Measurements from ENCODE around the gene PLAC8.
"Not testable (repeated sequence)": the region's sequence is repeated elsewhere in the genome, so short reads cannot be mapped to it uniquely, and the experiment has no call there.

Gene PLAC8

DNA sequence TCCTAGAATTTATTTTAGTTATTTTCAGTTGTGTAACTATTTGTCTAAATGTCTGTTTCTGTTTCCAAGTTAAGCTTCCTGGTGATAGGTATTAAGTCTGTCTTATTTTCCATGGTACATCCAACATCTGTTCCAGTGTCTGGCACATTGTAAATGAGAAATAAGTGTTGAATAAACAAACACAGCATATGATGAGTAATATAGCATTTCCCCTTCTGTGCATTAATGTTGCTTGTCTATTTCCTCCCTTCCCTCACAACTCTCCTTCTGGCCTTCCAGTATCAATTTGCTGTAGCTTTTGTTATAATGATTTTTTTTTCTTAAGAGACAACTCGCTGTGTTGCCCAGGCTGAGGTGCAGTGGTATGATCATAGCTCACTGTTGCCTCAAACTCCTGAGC, 43.4 kb downstream of the PLAC8 start:
- FAIRE-seq (no peak), DNase-seq (ENCODE audit: insufficient read length, low spot score) (no peak)

DNA sequence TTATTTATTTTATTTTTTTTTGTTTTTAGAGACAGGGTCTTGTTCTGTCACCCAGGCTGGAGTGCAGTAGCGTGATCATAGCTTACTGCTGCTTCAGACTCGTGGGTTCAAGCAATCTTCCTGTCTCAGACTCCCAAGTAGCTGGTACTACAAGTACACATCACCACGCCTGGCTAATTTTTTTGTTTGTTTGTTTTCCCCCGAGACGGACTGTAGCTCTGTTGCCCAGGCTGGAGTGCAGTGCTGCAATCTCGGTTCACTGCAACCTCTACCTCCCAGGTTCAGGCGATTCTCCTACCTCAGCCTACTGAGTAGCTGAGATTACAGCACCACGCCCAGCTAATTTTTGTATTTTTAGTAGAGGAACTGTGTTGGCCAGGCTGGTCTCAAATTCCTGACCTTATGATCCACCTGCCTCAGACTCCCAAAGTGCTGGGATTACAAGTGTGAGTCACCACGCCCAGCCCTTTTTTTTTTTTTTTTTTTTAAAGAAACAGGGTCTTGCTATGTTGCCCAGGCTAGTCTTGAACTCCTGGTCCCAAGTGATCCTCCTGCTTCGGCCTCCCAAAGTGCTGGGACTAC, 47.4 kb downstream of the PLAC8 start:
- FAIRE-seq, result no peak
- no peak for DNase-seq (ENCODE audit: insufficient read length, low spot score)
- TF ChIP-seq POLR2A (IDR thresholded peaks at IDR 0.05; ENCODE audit: low read depth, low read length), result no peak

More for the DNA sequence above, 43.4 kb downstream of the PLAC8 start:
- TF ChIP-seq POLR2A (IDR thresholded peaks at IDR 0.05; ENCODE audit: low read depth, low read length), result no peak

DNA sequence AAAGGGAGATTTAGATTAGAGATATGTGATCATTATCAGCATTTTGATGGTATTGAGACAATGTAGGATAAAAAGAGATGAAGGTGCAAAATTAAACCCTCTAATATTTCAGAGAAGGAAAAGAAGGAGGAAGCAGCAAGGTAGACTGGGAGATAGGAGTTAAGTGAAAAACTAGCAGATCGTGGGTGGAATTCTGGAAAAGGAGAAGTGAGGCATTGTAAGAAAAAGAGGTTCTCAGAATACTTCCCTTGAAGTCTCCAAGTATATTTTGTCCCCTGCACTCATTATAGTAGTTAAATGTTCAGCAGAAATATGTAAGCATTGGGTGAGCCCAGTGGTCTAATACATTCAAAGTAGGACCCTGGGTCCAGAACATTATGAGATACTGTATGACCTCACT, 49.3 kb downstream of the PLAC8 start:
- no peak for TF ChIP-seq POLR2A (IDR thresholded peaks at IDR 0.05; ENCODE audit: low read depth, low read length)
- DNase-seq (ENCODE audit: insufficient read length, low spot score) (no peak), FAIRE-seq (no peak)

DNA sequence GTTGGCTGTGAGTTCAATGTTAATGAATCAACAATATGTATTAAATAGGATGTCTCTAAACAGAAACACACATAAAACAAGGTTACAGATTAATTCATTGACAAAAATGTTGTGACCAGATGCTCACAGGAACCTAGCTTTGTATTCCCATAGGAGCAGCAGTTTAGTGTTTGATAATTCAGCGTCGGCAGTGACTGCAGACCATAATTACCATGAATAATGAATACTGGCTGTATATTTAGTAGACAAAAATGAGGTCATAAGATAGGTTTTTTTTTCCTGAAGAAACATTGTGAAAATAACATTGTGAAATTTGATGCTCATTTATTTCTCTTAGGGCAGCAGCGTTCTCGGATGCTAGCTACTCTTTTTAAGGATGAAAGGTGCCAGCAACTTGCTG, 51.8 kb downstream of the PLAC8 start:
- DNase-seq (ENCODE audit: insufficient read length, low spot score) (no peak), FAIRE-seq (no peak)
- no peak for TF ChIP-seq POLR2A (IDR thresholded peaks at IDR 0.05; ENCODE audit: low read depth, low read length)

DNA sequence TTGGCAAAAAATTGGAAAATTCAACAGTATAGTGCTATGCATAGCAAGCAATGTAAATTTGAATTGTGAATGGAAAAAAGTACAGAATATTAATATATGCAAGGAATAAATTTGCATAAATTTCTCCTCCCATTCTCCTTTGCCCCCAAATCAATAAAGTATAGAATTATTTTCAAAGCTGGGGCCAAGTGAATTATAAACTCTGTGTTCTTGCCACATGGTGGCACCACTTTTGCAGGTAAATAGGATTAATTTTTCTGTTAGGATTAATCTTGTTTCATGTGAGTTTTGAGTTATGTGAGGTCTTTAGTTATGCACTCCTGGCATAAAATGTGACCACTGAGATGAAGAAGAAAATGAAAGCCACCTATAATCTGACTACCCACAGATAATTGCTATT, 59.6 kb downstream of the PLAC8 start:
- no peak for FAIRE-seq
- DNase-seq (ENCODE audit: insufficient read length, low spot score), result no peak

DNA sequence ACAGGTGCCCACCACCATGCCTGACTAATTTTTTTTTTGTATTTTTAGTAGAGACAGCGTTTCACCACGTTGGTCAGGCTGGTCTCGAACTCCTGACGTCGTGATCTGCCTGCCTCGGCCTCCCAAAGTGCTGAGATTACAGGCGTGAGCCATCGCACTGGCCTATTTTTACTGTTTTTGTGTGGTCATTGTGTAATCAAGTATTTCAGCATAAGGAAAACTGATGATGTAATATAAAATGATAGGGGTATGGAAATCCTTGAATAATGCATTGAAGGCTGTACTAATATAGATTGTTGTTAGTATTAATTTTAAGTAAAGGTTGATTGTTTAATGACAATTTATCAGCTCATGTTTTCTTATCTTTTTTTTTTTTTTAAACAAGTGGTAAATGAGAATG, 65.7 kb downstream of the PLAC8 start:
- FAIRE-seq, result not testable (repeated sequence)

More for the DNA sequence above, 59.6 kb downstream of the PLAC8 start:
- TF ChIP-seq POLR2A (IDR thresholded peaks at IDR 0.05; ENCODE audit: low read depth, low read length), result no peak

DNA sequence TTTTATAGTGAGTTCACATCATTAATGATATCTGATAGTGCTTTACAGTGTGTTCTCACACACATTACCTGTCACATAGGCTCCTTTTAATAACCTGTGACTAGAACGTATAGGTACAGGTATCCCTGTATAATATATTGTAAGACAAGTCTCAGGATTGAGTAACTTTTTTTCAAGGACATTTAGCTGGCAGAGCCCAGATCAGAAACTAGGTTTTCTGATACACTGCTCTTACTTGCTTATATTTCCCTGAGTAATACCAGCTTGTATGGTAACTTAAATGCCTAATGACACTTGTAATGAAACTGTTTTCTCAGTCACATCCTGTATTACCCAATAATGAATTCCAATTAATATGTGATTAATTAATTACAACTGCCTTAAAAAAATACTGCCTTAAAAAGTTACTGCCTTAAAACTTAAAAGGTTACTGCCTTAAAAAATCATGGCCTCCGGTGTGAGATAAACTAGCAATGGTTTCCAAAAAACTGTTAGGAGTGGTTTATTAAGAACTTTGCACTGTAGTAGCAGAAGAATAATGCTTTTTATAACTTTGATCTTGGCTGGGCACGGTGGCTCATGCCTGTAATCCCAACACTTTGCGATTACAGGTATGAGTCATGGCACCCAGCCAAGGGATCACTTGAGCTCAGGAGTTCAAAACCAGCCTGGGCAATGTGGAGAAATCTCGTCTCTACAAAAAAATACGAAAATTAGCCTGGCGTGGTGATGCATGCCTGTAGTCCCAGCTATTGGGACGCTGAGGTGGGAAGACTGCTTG, 67.6 kb downstream of the PLAC8 start:
- no peak for TF ChIP-seq POLR2A (IDR thresholded peaks at IDR 0.05; ENCODE audit: low read depth, low read length)
- FAIRE-seq, result no peak
- DNase-seq (ENCODE audit: insufficient read length, low spot score), result no peak

More for the DNA sequence above, 65.7 kb downstream of the PLAC8 start:
- not testable (repeated sequence) for DNase-seq (ENCODE audit: insufficient read length, low spot score)

DNA sequence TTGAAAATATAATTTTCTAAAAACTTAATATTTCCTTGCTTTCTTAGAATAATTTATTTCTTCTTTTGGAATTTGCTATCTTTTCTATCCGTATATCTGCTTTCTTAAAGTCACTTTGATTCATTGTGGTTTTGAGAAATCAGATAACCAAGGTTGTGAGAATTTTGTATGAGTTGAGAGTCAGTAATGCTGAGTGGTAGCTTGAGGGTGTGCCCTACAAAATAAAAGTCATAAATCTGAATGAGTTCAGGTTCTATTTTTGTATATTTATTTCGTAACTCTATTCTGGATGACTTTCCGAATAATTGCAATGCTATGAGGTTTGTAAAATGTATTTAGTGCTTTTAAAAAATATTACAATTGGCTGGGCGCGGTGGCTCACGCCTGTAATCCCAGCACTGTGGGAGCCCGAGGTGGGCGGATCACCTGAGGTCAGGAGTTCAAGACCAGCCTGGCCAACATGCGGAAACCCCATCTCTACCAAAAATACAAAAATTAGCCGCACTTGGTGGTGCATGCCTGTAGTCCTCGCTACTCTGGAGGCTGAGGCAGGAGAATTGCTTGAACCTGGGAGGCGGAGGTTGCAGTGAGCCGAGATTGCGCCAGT, 70.6 kb downstream of the PLAC8 start:
- FAIRE-seq (no peak), DNase-seq (ENCODE audit: insufficient read length, low spot score) (no peak)
- TF ChIP-seq POLR2A (IDR thresholded peaks at IDR 0.05; ENCODE audit: low read depth, low read length), result no peak

DNA sequence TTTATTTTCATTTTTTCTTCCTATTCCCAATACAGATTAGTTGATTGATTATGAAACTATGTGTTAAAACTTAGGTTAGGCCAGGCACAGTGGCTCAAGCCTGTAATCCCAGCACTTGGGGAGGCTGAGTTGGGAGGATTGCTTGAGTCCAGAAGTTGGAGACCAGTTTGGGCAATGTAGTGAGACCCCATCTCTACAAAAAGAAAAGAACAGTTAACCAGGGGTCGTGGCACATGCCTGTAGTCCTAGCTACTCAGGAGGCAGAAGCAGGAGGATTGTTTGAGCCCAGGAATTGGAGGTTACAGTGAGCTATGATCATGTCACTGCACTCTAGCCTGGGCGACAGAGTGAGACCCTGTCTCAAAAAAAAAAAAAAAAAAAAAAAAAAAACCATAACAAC, 71.4 kb downstream of the PLAC8 start:
- not testable (repeated sequence) for DNase-seq (ENCODE audit: insufficient read length, low spot score); FAIRE-seq

DNA sequence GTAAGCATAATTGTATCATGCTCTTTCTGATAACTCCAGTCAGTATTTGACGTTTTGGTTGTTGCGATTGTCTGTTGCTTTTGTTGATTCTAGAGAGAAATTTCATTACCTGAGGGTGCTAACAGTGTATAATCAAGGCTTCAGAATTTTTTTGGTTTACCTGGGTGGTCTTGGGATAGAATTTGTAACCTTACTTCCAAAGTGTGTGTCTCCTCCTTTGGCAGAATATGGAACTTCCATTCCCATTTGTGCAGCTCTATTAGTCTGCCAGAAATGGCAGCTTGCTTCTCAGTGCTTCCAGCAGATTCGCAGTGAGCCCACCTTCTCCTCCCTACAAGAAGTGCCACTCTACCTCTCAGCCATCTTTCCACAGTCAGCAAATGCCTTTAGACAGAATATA, 74.3 kb downstream of the PLAC8 start:
- DNase-seq (ENCODE audit: insufficient read length, low spot score), result no peak
- no peak for TF ChIP-seq POLR2A (IDR thresholded peaks at IDR 0.05; ENCODE audit: low read depth, low read length)
- FAIRE-seq, result no peak

Measured in H54 (cell line).